SK-MEL-5 (cell line): ENCODE data around the gene EPB41L3. TPM values are rescaled to one million over a fixed set of nuclear protein-coding genes. Genes with fewer than 3 reads are reported as not detected.
"Not testable (repeated sequence)": the region's sequence is repeated elsewhere in the genome, so short reads cannot be mapped to it uniquely, and the experiment has no call there.

Experiments
- DNase-seq: peaks from one replicate; pipeline ENCODE4 v3.0.0-alpha.2; 2016; ENCODE audit warnings: low read depth, low spot score
- in situ Hi-C: cut with HindIII; loops from 2 replicates; pipeline ENCODE4 v1.10.0; 2016; ENCODE audit warnings: low sequenced_read_pairs, high pct_unique_total_duplicates, low pct_unique_long_range_greater_than_20kb
- total RNA-seq: library from RNA; depleted of rRNA; stranded (reverse); fragments of >200 nt; shearing (Covaris generic); gene quantifications from 2 replicates; pipeline ENCODE4 v1.2.3, GENCODE V29; 2014

The EPB41L3 gene
- total RNA-seq, 1 experiment from 2014 or later: 107 TPM

DNA sequence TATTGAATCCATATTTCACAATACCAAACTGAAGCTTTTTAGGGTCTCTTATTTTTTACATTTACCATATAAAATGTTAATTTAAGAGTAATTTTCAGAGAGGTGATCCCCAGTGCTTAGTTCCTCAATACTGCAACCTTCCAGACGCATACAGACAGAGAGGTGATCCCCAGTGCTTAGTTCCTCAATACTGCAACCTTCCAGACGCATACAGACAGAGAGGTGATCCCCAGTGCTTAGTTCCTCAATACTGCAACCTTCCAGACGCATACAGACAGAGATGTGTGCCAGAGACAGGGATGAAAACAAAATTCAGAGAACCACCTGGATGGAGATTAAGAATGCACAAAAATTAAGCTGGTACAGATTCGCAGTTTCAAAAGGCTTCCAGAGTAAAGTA, 32.3 kb downstream of the EPB41L3 start:
- in situ Hi-C loops, DNase-seq: not testable (repeated sequence)

DNA sequence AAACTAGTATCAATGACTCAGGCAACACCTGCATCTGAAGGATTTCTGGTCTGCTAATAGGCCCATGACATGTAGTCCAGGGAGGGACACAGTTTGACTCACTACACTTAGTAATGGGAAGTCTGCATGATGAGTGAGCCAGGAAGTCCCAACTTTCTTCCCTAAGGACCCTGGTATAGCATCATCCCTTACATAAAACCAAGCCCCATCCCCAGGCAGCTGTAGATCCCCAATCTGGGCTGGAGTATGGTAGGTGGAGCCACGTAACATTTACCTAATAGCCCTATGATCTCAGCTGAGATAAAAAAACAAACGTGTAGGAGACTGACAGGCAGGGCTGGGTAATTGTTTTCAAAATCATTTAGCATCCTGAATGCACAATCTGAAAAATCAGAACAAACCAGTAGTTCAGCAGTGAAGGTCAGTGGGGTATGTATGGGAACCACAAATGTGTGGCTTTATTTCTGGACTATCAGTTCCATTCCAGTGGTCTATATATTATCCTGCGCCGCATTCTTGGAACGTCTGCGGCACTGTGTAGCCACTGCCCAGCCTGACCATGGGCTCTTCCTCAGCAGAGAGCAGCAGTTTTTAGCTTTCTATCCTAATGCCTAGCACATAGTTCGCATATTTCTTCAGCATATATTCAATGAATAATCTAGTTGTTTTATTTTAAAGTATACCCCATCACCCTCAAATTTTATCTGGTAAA, 33.5 kb downstream of the EPB41L3 start:
- in situ Hi-C loops: no loop called here

DNA sequence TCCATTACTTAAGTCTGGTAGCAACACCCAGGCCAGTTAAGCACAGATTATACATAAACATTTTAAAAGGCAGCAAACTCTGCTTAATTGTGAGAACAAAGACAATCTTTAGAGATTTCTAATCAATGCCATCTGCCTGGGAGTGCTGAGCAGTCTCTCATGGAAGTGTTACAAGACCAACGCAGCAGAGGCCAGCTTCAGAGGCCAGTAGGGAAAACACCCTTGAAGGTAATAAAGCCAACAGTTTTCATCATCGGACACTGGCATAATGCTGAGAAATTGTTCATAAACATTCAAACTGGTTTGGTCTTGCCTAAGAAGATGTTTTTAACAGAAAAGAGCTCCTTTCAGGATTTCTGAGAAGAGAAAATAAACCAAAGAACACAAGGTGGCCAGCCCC, 35.0 kb downstream of the EPB41L3 start:
- in situ Hi-C loops: no loop called here
- DNase-seq: no peak

More for the DNA sequence above, 33.5 kb downstream of the EPB41L3 start:
- DNase-seq: peak; percentile 18

DNA sequence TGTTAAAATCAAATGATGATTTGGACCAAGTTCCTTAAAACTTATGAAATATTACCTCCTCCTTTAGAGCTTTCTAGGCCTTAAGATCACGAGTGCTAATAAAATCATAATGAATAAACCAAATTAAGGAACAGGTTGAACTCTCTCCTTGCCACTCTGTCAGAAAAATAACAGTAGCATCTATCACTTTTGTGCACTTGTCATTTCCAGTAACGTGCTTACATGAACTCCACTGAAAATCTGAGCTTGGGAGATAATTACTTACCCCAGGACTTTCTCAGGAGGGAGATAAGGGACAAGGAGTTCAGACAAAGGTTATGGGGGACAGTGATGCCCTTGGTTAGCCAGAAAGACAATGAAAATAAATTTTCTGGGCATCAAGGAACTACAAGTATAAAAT, 36.0 kb downstream of the EPB41L3 start:
- in situ Hi-C loops: no loop called here
- no peak for DNase-seq

DNA sequence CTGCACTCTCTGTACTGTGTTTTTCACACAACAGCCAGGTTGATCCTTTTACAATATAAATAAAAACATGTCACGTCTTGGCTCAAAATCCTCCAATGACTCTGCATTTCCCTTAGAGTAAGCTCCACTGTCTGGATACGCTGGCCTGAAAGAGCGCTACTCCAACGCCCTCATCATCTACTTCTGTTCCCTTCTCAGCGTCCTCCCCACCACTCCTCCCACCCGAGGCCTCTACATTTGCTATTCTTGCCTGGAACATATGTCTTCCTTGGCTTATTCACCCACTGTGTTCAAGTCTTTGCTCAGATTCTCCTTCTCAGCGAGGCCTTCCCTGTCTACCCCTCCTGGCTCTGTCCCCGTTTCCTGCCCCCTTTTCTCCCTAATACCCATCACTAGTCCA, 37.6 kb downstream of the EPB41L3 start:
- no peak for DNase-seq
- in situ Hi-C loops: no loop called here

DNA sequence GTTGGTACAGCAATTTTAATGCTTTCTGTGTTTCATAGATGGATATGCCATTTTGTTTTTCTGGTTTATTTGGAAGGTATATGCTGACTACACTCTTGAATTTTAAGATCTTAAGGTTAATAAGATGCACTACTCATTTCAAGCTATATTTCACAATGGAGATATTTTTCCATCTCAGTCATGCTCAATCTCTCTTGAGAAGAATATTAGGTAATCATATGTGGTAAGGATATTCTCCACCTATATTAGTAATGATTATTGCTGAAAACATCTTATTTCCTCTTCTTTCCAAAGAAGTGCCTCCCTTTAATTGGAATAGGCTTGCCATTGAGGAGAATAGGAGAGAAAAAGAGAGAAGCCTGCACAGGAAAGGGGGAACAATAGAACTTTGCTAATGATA, 40.1 kb downstream of the EPB41L3 start:
- no peak for DNase-seq
- in situ Hi-C loops: no loop called here

DNA sequence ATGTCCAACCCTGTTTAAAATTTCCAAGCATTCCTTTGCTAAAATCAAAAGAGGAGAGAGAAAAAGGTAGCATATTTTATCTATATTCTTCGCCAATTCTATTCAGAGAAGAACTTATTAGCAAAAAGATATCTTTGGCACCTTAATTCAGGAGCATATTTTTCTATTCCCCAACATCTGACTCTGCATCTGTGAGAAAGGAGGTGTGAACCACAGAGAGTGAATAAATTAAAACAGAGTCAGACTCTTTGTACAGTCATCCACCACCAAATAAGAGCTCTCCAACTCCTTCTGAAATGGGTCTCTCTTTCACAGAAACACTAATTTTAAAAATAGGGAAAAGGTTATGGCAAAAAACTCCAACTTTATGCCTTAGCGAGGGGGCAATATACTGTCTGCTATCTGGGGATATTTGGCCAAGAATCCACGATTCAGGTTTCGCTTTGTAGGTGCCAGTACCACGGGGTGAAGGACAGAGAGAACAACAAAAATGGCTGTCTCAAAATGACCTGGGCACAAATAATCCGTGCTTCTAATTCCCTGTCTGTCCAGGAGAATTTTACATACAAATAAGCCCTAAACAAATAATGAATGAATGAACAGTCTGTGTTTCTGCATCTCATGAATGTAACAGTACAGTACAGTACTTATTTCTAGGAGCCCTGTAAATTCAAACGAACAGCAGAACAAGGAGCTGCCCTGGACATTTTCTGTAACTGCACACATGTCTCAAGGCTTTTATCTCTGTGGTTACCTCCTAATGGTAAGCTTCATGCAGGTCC, 43.4 kb downstream of the EPB41L3 start:
- in situ Hi-C loops: no loop called here
- DNase-seq: peak; percentile 37

DNA sequence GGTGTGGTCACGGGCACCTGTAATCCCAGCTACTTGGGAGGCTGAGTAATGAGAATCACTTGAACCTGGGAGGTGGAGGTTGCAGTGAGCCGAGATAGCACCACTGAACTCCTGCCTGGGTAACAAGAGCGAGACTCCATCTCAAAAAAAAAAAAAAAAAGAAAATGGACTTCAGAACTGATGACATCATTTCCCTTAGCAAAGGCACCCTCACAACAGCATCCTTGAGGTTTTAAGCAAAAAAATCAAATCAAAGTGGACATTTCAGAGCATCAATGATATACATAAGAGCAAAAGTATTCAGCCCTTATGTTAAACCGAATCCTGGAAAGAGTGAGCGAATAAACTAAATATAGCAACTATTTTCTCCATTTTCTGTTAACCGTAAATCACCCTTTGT, 45.3 kb downstream of the EPB41L3 start:
- in situ Hi-C loops: no loop called here
- DNase-seq: no peak

DNA sequence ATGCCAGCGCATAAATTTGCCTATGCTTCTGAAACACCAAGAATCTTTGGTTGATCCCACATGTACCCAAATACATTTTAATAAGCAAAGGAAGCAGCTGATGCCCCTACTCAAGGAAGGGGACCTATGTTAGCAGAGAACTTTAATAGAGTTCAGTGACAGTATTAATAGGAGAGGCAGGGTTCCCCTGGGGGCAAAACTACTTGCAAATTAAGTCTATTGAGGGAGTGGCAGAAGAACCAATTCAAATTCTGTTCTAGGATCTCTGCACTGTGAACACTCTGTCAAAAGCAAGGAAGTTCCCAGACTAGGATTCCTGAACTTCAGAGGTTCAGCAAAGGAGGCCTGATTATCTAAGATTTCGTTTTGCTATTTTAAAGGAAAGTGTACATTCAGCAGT, 47.5 kb downstream of the EPB41L3 start:
- DNase-seq: no peak
- in situ Hi-C loops: no loop called here

DNA sequence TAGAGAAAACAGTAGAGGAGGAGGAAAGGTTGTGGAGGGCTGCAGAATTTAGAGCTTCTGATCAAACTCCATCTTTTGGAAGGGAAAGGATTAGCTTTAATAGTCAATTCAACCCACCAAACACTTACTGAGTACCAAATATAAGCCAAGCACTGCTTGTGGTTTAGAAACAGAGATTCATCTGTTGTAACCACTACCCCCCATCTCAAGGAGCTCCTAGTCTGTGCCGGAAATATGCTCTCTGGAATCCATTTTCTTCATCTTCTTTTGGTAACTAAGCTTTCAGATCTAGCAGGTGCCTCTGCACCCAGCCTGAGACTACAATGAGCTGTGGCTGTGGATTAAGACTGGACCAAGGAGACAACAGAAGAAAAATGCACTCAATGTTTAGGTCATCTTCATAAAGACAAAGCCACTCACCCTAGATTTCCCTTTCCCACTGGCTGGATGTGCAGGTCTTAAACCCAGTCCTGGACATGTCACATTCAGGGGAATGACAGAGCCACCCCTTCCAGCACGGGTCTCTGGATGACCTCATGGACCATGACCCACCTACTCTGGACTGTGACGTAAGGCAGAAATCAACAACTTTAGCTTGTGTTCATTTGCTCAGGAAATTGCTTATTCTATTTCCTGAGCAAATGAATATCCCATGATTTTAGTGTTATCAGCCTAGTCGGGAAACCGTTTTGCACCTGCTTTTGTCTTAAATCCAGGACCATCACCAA, 52.9 kb downstream of the EPB41L3 start:
- in situ Hi-C loops: no loop called here
- DNase-seq: no peak

DNA sequence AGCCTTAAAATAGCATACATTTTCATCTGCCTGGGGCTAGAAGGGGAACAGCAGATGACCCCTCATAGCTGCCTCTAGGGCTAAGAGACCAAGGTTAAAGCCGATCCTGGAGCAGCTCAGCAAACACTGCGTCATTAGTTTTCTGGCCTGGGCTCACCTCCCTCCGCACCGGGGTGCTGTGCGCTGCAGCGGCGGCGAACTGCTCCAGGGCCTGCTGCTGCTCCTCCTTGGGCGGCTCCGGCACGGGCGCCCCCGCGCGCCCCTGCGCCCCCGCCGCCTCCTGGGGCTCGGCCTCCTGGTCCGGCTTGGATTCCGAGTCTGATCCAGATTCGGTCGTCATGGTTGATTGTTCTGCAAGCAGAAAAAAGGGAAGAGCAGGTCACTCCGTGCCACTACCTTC, 55.0 kb downstream of the EPB41L3 start:
- in situ Hi-C loops: no loop called here
- DNase-seq: no peak

DNA sequence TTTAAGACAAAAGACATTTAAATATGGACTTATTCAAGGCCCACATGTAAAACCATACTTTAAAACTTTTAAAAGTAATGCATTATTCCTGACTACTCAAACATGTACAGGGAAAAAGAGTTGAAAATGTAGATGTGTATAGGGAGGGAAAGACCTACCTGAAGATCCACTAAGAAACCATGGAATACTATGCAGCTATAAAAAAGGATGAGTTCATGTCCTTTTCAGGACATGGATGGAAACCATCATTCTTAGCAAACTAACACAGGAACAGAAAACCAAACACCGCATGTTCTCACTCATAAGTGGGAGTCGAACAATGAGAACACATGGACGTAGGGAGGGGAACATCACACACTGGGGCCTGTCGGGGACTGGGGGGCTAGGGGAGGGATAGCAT, 55.8 kb downstream of the EPB41L3 start:
- in situ Hi-C loops, DNase-seq: not testable (repeated sequence)

DNA sequence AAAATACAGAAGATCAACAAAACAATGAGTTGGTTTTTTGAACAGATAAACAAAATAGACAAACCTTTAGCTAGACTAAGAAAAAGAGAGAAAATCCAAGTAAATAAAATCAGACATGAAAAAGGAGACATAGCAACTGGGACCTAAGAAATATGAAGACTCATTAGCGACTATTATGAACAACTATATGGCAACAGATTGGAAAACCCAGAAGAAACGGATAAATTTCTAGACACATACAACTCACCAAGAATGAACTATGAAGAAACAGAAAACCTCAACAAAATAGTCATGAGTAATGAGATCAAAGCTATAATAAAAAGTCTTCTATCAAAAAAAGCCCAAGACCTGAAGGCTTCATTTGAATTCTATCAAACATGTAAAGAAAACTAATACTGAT, 59.3 kb downstream of the EPB41L3 start:
- no peak for DNase-seq
- in situ Hi-C loops: no loop called here

DNA sequence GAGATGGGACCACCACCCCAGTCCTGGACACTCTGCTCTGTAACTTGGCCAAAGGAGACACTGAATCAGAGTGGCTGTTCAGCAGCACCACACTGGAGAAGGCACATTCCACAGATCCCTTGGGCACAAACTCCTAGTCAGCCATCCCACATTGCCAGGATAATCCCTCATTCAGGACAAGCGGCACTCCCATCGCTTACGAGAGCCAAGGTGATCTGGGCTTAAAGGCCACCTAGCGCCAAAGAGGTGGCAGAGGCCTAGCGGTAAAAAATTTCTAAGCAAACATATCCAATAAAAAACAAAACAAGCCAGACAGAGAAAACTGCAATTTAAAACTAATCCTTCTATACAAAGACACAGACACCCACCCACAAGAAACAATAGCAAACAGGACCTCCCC, 62.2 kb downstream of the EPB41L3 start:
- DNase-seq: no peak
- in situ Hi-C loops: no loop called here

DNA sequence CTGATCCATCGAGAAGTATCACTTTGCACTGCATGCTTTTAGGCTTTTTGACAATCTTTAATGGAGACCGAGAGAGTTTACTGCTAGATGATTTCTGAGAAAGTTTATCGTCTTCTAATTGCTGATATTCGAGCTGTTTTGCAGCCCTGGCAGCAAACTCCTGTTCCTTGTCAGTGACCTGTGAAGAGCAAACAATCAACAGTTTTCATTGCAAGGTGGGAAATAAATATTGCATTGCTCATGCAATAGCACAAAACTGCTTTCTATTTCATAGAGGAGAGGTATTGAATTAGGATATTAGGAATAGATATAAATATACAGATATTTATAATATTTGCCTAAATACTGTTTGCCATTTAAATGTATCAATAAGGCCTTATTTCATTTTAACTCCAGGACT, 65.5 kb downstream of the EPB41L3 start:
- in situ Hi-C loops: no loop called here
- DNase-seq: no peak

DNA sequence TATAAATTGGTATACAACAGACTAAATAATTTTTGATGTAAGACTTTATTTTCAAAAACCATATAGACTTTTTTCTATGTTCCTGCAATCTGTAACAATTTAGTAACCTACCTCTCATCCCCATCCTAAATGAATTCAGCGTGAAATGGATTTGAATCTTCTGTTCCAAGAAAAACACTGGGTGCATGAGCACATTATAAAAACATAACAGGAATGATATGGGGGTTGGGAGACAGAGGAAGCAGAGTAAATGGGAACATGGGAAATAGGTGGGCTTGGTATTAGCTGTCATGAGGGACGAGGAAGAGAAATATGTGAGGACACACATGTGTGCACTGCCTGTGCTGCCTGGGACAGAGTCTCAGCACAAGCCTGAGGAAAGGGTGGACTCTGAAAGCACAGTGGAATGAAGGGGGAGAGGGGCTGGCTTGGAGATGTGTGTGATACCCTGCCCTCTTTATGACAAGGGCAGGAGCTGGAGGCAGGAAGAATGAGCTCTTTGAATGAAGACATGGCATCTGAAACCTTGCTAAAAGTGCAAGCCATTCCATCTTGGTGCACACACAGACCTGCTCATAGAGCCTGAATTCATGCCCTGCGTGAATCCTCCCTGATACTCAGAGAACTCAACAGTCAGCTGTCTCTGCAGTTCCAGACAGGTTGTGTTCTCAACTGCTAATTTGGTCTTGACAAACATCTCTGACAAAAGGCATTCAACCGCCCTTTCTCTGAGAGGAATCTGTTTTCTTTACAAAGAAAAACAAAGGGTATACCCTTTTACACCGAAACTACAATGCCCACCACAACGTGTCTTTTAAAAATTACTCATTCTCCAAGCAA, 66.6 kb downstream of the EPB41L3 start:
- DNase-seq: peak; percentile 62
- in situ Hi-C loops: no loop called here

DNA sequence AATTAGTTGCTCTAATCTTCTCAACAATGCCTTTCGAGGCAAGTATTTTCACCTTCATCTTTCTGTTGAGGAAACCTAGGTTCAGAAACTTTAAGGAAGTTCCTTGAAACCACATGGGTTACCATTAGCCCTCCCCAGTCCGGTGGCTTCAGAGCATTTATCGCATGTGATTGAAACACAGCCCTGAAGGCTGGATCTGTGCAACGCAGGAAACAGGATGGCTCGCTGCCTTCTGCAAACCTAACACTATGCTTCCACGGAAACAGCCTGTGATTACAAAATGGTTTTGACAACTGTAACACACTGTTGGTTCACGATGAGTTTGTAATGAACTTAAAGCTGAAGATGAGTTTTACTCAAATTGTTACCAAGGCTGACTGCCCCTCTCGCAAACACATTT, 68.5 kb downstream of the EPB41L3 start:
- DNase-seq: peak; percentile 62
- in situ Hi-C loops: no loop called here

DNA sequence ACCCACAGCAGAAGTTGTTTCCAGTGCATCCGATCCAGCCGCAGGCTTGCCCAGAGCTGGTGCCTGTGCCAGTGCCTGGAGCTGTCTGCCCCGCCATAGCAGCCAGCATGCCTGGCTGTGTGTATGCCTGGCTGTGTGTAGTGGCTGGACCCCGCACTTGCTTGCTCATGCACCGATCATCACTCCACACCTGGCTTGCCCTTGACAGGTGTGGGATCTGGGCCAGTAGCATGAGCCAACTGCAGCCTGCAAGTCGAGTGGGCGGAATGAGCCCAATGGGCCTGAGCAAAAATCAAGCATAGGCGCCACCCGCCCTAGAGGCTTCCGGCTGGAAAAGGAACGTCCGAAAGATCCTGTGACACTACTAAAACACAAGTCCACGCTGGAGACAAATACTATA, 74.5 kb downstream of the EPB41L3 start:
- DNase-seq: no peak
- in situ Hi-C loops: no loop called here
